ENCODE measurements around the gene IFI27L1. TPM values are rescaled to one million over a fixed set of nuclear protein-coding genes. Genes with fewer than 3 reads are reported as not detected.

Gene IFI27L1
- total and polyA plus RNA-seq, 4 donors: 14.0 to 74.7 (median 69.2) TPM

DNA sequence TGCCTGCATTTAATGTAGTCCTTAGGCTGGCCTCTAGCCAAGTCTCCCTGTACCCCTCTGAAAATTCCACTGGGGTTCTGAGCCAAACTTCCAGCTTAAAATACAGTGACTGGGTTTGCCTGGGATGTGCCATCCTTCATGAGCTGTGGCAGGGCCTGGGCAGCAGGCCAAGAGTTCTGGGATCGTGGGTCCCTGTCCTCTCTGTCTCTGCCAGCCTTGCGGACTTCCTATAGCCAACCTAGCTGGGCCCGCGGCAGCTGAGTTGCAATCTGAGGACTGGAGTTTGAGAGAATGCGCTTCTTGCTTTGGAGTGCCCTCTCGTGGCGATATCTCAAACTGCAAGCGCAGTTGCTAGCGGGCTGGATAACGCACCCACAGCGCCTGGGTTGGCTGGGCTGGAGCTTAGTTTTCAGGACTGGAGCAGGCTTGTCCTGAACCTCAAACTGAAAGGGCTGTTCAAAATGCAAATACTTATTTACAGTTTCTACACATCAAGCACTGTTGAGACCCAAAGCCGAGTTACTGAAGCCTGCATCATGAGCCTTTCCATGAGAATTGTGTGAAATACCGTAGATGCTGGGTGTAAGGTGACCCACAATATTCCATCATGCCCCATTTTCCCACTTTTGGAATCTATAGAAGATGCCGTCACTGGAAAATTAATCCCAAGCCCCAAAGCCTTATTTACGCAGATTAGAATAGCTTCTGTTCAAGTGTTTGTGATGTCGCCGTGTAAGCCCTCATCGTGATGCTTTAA, 55.6 kb downstream of the IFI27L1 start:
- H3K4me1 ChIP-seq (ENCODE audit: control insufficient read depth, insufficient read depth, low read length): peaks cover 13% of the 10 kb centered on the region
- no peaks in the 10 kb centered on the region for H3K27me3 ChIP-seq (ENCODE audit: control insufficient read depth, insufficient read depth, low read length)
- no peak overlapping the region for H3K27ac ChIP-seq (ENCODE audit: low read depth, low read length)
- H3K36me3 ChIP-seq (ENCODE audit: control insufficient read depth, insufficient read depth, low read length): no peaks in the 10 kb centered on the region
- WGBS (ENCODE audit: insufficient coverage): 32% methylated on average over 18 of the region's 18 CpGs
- H3K9me3 ChIP-seq (ENCODE audit: control insufficient read depth, insufficient read depth, low read length): peaks cover 5% of the 10 kb centered on the region
- DNase-seq (ENCODE audit: low read depth in 4 of 6, low spot score in 6 of 6): peak; percentile 62 to 97 (median 80)
- H3K4me3 ChIP-seq (ENCODE audit: low read depth, low read length): no peak overlapping the region

DNA sequence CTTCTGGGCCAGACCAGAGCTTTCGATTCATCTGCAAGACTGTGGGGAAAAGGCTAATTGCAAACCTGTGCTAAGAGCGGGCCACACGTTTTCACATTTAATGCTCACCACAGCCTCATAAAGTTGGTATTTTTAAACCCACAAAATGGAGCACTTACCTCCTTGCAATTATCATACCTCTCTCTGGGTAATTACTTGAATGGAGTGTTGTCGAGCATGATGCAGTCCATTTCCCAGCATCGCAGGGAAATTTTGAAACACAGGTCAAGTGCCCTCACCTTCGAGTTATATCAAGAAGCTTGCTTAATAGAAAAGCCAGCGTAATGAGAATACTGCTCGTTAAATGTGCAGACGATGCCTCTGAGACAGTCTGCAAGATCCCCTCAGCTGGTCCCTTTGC, 57.1 kb downstream of the IFI27L1 start:
- Histone ChIP-seq H3K4me1 (ENCODE audit: control insufficient read depth, insufficient read depth, low read length) (peaks cover 13% of the 10 kb centered on the region), H3K4me3 (ENCODE audit: low read depth, low read length) (no peak overlapping the region), H3K27ac (ENCODE audit: low read depth, low read length) (no peak overlapping the region), H3K36me3 (ENCODE audit: control insufficient read depth, insufficient read depth, low read length) (no peaks in the 10 kb centered on the region), H3K27me3 (ENCODE audit: control insufficient read depth, insufficient read depth, low read length) (no peaks in the 10 kb centered on the region), H3K9me3 (ENCODE audit: control insufficient read depth, insufficient read depth, low read length) (peaks cover 5% of the 10 kb centered on the region)
- DNase-seq (ENCODE audit: low read depth in 4 of 6, low spot score in 6 of 6): peak in 1 of 6 donors; percentile 72
- 78% methylated on average over 7 of the region's 9 CpGs for WGBS (ENCODE audit: insufficient coverage)

DNA sequence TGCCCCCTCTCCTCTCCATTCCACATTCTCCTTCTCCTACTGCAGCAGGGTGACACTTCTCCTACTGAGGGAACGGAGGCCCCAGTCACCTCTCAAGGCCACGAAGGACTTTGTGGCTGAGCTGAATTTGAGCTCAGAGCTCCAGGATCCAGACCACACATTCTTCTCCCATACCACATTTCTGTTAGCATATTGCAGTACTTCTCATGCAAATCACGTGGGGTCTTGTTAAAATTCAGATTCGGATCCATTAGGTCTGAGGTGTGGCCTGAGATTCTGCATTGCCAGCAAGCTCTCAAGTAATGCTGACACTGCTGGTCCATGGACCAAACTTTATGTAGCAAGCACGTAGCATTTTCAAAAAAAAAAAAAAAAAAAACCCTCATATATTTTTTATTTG, 57.9 kb downstream of the IFI27L1 start:
- 73% methylated on average over 4 of the region's 5 CpGs for WGBS (ENCODE audit: insufficient coverage)

DNA sequence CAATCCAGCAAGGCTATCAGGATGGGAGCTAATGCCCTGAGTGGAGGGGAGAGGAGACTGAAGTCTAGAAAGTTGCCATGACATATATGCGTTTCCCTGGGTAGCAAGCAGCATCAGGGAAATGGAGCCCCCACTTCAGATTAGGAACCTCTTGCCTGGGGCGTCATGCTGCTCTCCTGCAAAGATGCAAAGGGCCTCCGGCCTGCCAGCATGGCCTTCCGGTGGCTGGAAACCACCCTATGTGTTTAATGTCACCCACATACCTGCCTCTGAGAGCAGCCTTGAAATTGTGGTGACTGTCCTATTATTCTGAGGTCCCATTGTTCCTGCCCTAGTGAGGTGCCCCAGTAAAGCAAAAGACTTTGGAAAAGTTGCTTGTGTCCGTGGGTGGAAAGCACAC, 58.3 kb downstream of the IFI27L1 start:
- Histone ChIP-seq H3K4me1 (ENCODE audit: control insufficient read depth, insufficient read depth, low read length) (peaks cover 13% of the 10 kb centered on the region), H3K9me3 (ENCODE audit: control insufficient read depth, insufficient read depth, low read length) (peaks cover 5% of the 10 kb centered on the region), H3K27ac (ENCODE audit: low read depth, low read length) (no peak overlapping the region), H3K27me3 (ENCODE audit: control insufficient read depth, insufficient read depth, low read length) (no peaks in the 10 kb centered on the region), H3K36me3 (ENCODE audit: control insufficient read depth, insufficient read depth, low read length) (no peaks in the 10 kb centered on the region), H3K4me3 (ENCODE audit: low read depth, low read length) (no peak overlapping the region)
- 72% methylated on average over 5 of the region's 5 CpGs for WGBS (ENCODE audit: insufficient coverage)
- DNase-seq (ENCODE audit: low read depth in 4 of 6, low spot score in 6 of 6): no peak

More for the DNA sequence above, 57.9 kb downstream of the IFI27L1 start:
- peaks cover 13% of the 10 kb centered on the region for H3K4me1 ChIP-seq (ENCODE audit: control insufficient read depth, insufficient read depth, low read length)
- H3K4me3 ChIP-seq (ENCODE audit: low read depth, low read length): no peak overlapping the region
- no peak for DNase-seq (ENCODE audit: low read depth in 4 of 6, low spot score in 6 of 6)
- H3K27me3 ChIP-seq (ENCODE audit: control insufficient read depth, insufficient read depth, low read length): no peaks in the 10 kb centered on the region
- H3K9me3 ChIP-seq (ENCODE audit: control insufficient read depth, insufficient read depth, low read length): peaks cover 5% of the 10 kb centered on the region
- no peaks in the 10 kb centered on the region for H3K36me3 ChIP-seq (ENCODE audit: control insufficient read depth, insufficient read depth, low read length)
- H3K27ac ChIP-seq (ENCODE audit: low read depth, low read length): no peak overlapping the region

DNA sequence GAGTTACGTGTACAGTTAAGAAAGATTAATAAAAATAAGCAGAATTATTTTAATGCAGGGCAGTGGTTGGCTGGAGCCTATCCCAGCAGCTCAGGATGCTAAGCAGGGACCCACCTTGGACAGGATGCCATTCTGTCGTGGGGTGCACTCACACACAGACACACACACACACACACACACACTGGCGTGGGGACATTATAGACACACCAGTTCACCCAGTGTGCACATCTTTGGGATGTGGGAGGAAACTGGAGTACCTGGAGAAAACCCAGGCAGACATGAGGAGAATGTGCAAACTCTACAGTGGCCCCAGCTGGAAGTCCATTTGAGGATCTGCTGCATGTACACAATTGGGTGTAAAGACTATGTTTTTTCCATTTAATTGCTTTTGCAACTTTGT, 61.1 kb downstream of the IFI27L1 start:
- Histone ChIP-seq H3K36me3 (ENCODE audit: control insufficient read depth, insufficient read depth, low read length) (no peaks in the 10 kb centered on the region), H3K4me1 (ENCODE audit: control insufficient read depth, insufficient read depth, low read length) (peaks cover 7% of the 10 kb centered on the region), H3K27me3 (ENCODE audit: control insufficient read depth, insufficient read depth, low read length) (no peaks in the 10 kb centered on the region), H3K4me3 (ENCODE audit: low read depth, low read length) (no peak overlapping the region), H3K27ac (ENCODE audit: low read depth, low read length) (no peak overlapping the region), H3K9me3 (ENCODE audit: control insufficient read depth, insufficient read depth, low read length) (no peaks in the 10 kb centered on the region)
- no peak for DNase-seq (ENCODE audit: low read depth in 4 of 6, low spot score in 6 of 6)
- WGBS (ENCODE audit: insufficient coverage): 71% methylated on average over 1 of the region's 3 CpGs

DNA sequence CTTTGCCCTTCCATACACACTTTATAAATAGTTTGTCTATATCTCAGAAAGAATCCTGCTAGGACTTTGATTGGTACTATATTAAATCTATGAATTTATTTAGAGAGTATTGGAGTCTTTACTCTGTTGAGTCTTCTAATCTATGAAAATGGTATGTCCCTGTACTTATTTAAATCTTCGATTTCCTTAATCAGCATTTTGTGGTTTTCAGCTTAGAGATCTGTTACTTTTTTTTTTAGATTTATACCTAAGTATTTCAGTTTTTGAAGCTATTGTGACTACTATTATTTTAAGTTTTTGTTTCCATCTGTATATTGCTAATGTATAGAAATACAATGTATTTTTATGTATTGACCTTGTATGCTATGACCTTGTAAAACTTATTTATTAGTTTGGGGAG, 61.7 kb downstream of the IFI27L1 start:
- WGBS (ENCODE audit: insufficient coverage): no CpG with 5 or more reads among the region's 1 CpG
- peaks cover 7% of the 10 kb centered on the region for H3K4me1 ChIP-seq (ENCODE audit: control insufficient read depth, insufficient read depth, low read length)
- no peaks in the 10 kb centered on the region for H3K9me3 ChIP-seq (ENCODE audit: control insufficient read depth, insufficient read depth, low read length)
- H3K4me3 ChIP-seq (ENCODE audit: low read depth, low read length): no peak overlapping the region
- DNase-seq (ENCODE audit: low read depth in 4 of 6, low spot score in 6 of 6): no peak
- no peaks in the 10 kb centered on the region for H3K27me3 ChIP-seq (ENCODE audit: control insufficient read depth, insufficient read depth, low read length)
- no peaks in the 10 kb centered on the region for H3K36me3 ChIP-seq (ENCODE audit: control insufficient read depth, insufficient read depth, low read length)
- no peak overlapping the region for H3K27ac ChIP-seq (ENCODE audit: low read depth, low read length)

DNA sequence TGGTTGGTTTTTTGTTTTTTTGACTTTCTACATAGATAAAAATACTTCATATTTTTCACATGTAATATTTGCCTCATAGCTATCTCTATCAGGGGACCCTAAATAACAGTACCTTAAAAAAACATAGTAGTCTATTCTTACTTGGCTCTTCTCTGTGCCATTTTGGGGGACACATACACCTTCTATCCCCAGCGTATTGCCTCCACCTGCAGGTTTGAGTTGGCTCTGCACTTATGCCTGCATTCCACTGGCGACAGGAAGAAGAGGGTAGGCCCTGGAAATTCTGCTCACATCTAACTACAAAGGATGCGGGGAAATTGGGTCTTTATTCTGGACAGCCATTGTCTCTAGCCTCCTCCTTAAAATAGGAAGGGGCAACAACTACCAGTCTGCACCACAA, 62.1 kb downstream of the IFI27L1 start:
- WGBS (ENCODE audit: insufficient coverage): no CpG with 5 or more reads among the region's 3 CpGs
- Histone ChIP-seq H3K27me3 (ENCODE audit: control insufficient read depth, insufficient read depth, low read length) (no peaks in the 10 kb centered on the region), H3K27ac (ENCODE audit: low read depth, low read length) (no peak overlapping the region), H3K9me3 (ENCODE audit: control insufficient read depth, insufficient read depth, low read length) (no peaks in the 10 kb centered on the region), H3K36me3 (ENCODE audit: control insufficient read depth, insufficient read depth, low read length) (no peaks in the 10 kb centered on the region), H3K4me3 (ENCODE audit: low read depth, low read length) (no peak overlapping the region), H3K4me1 (ENCODE audit: control insufficient read depth, insufficient read depth, low read length) (peaks cover 7% of the 10 kb centered on the region)
- no peak for DNase-seq (ENCODE audit: low read depth in 4 of 6, low spot score in 6 of 6)

DNA sequence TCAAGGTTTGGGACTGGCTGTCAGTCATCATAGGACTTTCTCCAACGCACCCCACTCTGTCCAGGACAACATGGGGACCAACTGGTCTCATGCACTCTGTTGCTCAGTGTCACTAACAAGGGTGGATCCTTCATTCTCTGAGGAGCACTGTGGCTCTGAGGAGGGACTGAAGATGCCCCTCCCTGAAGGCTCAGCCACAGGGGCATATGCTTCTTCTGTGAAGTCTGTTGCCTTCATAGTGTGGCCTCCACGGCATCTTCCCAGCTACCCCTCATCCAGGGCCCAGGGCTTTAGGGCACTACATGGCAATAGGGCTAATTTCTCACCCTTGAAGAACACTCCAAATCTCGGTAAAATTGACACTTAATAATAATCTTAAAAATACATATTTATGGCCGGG, 62.6 kb downstream of the IFI27L1 start:
- no peak overlapping the region for H3K27ac ChIP-seq (ENCODE audit: low read depth, low read length)
- no peaks in the 10 kb centered on the region for H3K36me3 ChIP-seq (ENCODE audit: control insufficient read depth, insufficient read depth, low read length)
- no peak for DNase-seq (ENCODE audit: low read depth in 4 of 6, low spot score in 6 of 6)
- WGBS (ENCODE audit: insufficient coverage): 89% methylated on average over 2 of the region's 4 CpGs
- no peaks in the 10 kb centered on the region for H3K27me3 ChIP-seq (ENCODE audit: control insufficient read depth, insufficient read depth, low read length)
- no peak overlapping the region for H3K4me3 ChIP-seq (ENCODE audit: low read depth, low read length)
- no peaks in the 10 kb centered on the region for H3K9me3 ChIP-seq (ENCODE audit: control insufficient read depth, insufficient read depth, low read length)
- peaks cover 3% of the 10 kb centered on the region for H3K4me1 ChIP-seq (ENCODE audit: control insufficient read depth, insufficient read depth, low read length)

DNA sequence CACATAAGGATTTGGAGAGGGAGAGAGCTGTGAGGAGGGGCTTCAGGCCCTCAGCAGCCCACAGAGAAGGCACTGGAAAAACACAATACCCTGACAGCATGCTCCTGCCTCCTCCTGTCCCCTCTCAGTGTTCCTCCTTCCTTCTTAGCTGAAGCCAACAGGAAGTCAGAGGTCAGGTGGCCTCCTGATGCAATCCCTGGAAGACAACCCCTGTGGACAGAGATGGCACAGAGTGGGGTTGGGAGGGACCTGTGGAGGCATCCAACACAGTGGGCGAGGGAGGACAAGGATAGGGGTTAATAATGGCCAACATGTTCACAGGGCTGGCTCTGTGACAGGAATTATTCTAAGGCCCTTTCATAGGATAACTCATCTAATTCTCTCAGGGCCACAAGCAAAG, 63.7 kb downstream of the IFI27L1 start:
- no peak overlapping the region for H3K27ac ChIP-seq (ENCODE audit: low read depth, low read length)
- 100% methylated on average over 1 of the region's 1 CpG for WGBS (ENCODE audit: insufficient coverage)
- H3K4me1 ChIP-seq (ENCODE audit: control insufficient read depth, insufficient read depth, low read length): no peaks in the 10 kb centered on the region
- H3K27me3 ChIP-seq (ENCODE audit: control insufficient read depth, insufficient read depth, low read length): no peaks in the 10 kb centered on the region
- no peak for DNase-seq (ENCODE audit: low read depth in 4 of 6, low spot score in 6 of 6)
- no peaks in the 10 kb centered on the region for H3K36me3 ChIP-seq (ENCODE audit: control insufficient read depth, insufficient read depth, low read length)
- H3K4me3 ChIP-seq (ENCODE audit: low read depth, low read length): no peak overlapping the region
- no peaks in the 10 kb centered on the region for H3K9me3 ChIP-seq (ENCODE audit: control insufficient read depth, insufficient read depth, low read length)

DNA sequence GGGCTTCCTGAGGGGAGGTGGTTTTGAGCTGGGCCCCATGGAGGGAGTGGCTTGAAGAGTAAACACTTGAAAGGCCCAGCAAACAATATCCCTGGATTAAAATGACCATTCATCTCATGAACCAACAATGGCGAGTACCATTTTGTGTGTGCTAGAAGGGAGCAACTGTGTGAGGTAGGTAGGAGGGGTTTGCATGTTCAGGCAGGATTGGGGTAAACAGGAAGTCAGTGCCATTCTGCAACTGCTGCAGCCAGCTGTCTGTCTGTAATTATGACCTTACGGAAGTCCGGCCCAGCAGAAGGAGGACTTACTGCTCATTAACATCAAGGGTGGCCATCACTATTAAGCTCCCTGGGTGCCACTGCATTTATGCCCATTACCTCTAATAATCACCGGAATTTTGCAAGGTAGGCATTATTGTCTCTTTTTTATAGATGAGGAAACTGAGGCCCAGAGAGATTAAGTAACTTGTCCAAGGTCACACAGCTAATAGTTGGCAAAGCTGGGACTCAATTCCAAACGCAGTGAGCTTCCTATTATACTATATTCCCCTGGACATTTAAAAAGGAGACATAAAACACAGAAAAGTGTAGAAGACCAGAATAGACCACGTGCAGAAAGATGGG, 64.9 kb downstream of the IFI27L1 start:
- H3K27ac ChIP-seq (ENCODE audit: low read depth, low read length): no peak overlapping the region
- 100% methylated on average over 3 of the region's 6 CpGs for WGBS (ENCODE audit: insufficient coverage)
- H3K4me1 ChIP-seq (ENCODE audit: control insufficient read depth, insufficient read depth, low read length): no peaks in the 10 kb centered on the region
- no peak for DNase-seq (ENCODE audit: low read depth in 4 of 6, low spot score in 6 of 6)
- H3K4me3 ChIP-seq (ENCODE audit: low read depth, low read length): no peak overlapping the region
- no peaks in the 10 kb centered on the region for H3K36me3 ChIP-seq (ENCODE audit: control insufficient read depth, insufficient read depth, low read length)
- no peaks in the 10 kb centered on the region for H3K27me3 ChIP-seq (ENCODE audit: control insufficient read depth, insufficient read depth, low read length)
- H3K9me3 ChIP-seq (ENCODE audit: control insufficient read depth, insufficient read depth, low read length): no peaks in the 10 kb centered on the region

Data from spinal cord (tissue), 10 donors.